ENCODE measurements around the gene TYW5. TPM values are rescaled to one million over a fixed set of nuclear protein-coding genes. Genes with fewer than 3 reads are reported as not detected.

Gene TYW5, protein sequence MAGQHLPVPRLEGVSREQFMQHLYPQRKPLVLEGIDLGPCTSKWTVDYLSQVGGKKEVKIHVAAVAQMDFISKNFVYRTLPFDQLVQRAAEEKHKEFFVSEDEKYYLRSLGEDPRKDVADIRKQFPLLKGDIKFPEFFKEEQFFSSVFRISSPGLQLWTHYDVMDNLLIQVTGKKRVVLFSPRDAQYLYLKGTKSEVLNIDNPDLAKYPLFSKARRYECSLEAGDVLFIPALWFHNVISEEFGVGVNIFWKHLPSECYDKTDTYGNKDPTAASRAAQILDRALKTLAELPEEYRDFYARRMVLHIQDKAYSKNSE
- 6.5 and 8.9 TPM in 2 replicates for total RNA-seq

DNA sequence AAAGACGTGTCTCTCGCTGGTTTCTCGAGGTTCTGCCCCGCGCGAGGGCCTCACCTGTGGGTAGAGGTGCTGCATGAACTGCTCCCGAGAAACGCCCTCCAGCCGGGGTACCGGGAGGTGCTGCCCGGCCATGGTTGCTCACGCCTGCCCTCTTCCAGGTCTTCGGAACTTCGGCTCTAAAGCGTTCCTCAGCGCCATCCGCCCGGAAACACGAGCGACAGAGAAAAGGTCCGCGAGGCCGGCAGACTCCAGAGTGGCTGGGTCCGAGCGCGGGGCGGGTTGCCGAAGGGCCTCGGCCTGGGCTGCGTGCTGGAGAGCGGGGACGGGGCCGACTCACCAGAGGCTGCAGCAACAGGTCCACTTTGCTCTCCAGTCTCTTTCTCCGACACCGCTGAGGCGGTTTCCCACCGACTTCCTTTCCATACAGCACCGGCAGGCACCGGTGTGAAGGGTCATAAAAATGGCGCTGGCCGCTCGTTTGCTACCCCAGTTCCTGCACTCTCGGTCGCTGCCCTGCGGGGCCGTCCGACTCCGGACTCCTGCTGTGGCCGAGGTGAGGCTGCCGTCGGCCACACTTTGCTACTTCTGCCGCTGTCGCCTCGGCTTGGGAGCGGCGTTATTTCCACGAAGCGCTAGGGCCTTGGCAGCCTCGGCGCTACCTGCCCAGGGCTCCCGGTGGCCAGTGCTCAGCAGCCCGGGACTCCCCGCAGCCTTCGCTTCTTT lies at the start of gene TYW5, which contains the start of gene MAIP1:
TSS of gene TYW5 (minus strand) at position 153 of the 723 bp plus-strand sequence. CDS start at position 132, 21 bp downstream.
TSS of gene MAIP1 (plus strand) at position 244 of the 723 bp plus-strand sequence. CDS start at position 461, 217 bp downstream.

DNA sequence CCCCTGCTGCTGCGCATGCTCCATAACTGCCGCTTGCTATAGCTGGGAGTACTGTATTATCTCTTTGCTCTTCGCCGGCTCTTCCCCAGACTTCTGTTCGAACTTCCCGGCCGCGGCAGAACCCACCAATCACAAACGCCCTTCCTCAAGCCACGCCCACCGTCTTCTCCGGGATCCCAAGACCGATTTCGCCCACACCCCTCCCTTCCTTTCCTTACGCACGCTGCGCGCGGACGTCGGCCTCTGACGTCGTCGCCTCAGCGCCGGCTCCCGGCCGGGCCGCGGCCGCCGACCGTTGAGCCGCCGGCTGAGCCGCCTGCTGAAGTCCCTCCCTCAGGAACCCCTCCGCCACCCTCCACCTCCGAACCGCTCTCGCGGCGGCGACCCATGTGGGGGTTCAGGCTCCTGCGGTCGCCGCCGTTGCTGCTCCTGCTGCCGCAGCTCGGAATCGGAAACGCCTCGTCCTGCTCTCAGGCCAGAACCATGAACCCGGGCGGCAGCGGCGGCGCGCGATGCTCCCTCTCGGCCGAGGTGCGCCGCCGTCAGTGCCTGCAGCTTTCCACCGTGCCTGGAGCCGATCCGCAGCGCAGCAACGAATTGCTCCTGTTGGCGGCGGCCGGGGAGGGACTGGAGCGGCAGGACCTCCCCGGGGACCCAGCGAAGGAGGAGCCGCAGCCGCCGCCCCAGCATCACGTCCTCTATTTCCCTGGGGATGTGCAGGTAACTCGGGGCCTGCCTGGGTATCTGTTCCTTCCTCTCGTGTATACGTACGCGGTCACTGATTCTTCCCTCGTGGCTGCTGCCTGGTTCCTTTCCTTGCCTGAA lies 44.0 kb downstream of the TYW5 start, which contains the start of gene C2orf69:
TSS of gene C2orf69 (plus strand) at position 242 of the 825 bp plus-strand sequence. CDS start at position 388, 146 bp downstream.

Small RNA genes lying within 50 kb of the gene (small RNA-seq; reads per million reads assigned to genes)
- not detected for gene RN7SL717P

Other genes starting within 250 kb of the TYW5 start
- gene FTCDNL1, start 104.3 kb downstream of the TYW5 start, total RNA-seq, result 0.67 TPM in 1 of 2 replicates, not detected in the other
- 12.1 and 17.3 TPM in 2 replicates for gene C2orf69, start 44.2 kb downstream of the TYW5 start, total RNA-seq
- gene MAIP1, start 91 bp upstream of the TYW5 start, total RNA-seq, result 25.7 and 26.1 TPM in 2 replicates

Data from vein endothelial cell (primary cell).